ENCODE measurements around the gene CEP131. TPM values are rescaled to one million over a fixed set of nuclear protein-coding genes. Genes with fewer than 3 reads are reported as not detected.

CEP131 gene
- polyA plus RNA-seq, 1 donor from 2014 or later: 21.3 TPM

DNA sequence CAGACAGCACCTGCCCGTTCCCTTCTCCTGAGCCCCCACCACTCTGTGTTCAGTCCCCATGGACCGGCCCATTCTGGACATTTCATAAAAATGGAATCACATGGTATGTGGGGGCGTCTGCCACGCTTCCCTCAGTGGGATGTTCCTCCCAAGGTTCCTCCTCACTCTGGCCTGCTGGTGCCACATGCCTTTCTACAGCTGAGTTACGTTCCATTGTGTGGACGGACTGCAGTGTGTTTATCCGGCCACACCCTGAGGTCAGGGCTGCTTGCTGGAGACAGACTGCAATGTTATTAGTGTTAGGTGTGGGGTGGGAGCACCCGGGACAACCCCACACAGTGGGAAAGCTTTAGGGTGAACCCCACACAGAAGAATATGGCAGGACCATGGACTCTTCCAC is 50.8 kb downstream of the CEP131 start:
- TF ChIP-seq, protein P1, sequence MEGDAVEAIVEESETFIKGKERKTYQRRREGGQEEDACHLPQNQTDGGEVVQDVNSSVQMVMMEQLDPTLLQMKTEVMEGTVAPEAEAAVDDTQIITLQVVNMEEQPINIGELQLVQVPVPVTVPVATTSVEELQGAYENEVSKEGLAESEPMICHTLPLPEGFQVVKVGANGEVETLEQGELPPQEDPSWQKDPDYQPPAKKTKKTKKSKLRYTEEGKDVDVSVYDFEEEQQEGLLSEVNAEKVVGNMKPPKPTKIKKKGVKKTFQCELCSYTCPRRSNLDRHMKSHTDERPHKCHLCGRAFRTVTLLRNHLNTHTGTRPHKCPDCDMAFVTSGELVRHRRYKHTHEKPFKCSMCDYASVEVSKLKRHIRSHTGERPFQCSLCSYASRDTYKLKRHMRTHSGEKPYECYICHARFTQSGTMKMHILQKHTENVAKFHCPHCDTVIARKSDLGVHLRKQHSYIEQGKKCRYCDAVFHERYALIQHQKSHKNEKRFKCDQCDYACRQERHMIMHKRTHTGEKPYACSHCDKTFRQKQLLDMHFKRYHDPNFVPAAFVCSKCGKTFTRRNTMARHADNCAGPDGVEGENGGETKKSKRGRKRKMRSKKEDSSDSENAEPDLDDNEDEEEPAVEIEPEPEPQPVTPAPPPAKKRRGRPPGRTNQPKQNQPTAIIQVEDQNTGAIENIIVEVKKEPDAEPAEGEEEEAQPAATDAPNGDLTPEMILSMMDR (IDR thresholded peaks at IDR 0.05; ENCODE audit: poor library complexity, severe bottlenecking): no peak
- no peak for TF ChIP-seq MXI1 (conservative IDR thresholded peaks at IDR 0.05; ENCODE audit: poor library complexity, severe bottlenecking)
- no peak for TF ChIP-seq TAF1 (IDR thresholded peaks at IDR 0.05; ENCODE audit: low read depth)
- no peak for TF ChIP-seq EP300 (conservative IDR thresholded peaks at IDR 0.05; ENCODE audit: poor library complexity, severe bottlenecking)
- no peak for TF ChIP-seq RAD21 (conservative IDR thresholded peaks at IDR 0.05)
- no peak for TF ChIP-seq POLR2AphosphoS5 (IDR thresholded peaks at IDR 0.05)
- TF ChIP-seq EZH2 (IDR thresholded peaks at IDR 0.05; ENCODE audit: borderline replicate concordance, insufficient read depth, low read length, poor library complexity, severe bottlenecking): no peak
- no peak for TF ChIP-seq SMC3 (conservative IDR thresholded peaks at IDR 0.05; ENCODE audit: poor library complexity)
- TF ChIP-seq, protein P2, sequence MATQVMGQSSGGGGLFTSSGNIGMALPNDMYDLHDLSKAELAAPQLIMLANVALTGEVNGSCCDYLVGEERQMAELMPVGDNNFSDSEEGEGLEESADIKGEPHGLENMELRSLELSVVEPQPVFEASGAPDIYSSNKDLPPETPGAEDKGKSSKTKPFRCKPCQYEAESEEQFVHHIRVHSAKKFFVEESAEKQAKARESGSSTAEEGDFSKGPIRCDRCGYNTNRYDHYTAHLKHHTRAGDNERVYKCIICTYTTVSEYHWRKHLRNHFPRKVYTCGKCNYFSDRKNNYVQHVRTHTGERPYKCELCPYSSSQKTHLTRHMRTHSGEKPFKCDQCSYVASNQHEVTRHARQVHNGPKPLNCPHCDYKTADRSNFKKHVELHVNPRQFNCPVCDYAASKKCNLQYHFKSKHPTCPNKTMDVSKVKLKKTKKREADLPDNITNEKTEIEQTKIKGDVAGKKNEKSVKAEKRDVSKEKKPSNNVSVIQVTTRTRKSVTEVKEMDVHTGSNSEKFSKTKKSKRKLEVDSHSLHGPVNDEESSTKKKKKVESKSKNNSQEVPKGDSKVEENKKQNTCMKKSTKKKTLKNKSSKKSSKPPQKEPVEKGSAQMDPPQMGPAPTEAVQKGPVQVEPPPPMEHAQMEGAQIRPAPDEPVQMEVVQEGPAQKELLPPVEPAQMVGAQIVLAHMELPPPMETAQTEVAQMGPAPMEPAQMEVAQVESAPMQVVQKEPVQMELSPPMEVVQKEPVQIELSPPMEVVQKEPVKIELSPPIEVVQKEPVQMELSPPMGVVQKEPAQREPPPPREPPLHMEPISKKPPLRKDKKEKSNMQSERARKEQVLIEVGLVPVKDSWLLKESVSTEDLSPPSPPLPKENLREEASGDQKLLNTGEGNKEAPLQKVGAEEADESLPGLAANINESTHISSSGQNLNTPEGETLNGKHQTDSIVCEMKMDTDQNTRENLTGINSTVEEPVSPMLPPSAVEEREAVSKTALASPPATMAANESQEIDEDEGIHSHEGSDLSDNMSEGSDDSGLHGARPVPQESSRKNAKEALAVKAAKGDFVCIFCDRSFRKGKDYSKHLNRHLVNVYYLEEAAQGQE (IDR thresholded peaks at IDR 0.05; ENCODE audit: borderline replicate concordance): no peak
- H3K4me3 ChIP-seq (ENCODE audit: low read length): no peak overlapping the region
- no peak overlapping the region for H2AFZ ChIP-seq (ENCODE audit: low read depth, low read length)
- no peaks in the 10 kb centered on the region for H3F3A ChIP-seq (ENCODE audit: insufficient read depth, low read length, poor library complexity, severe bottlenecking)
- H3K27me3 ChIP-seq (ENCODE audit: insufficient read depth, low read depth, low read length): no peaks in the 10 kb centered on the region
- no peaks in the 10 kb centered on the region for H3K36me3 ChIP-seq (ENCODE audit: insufficient read depth, low read length)
- H3K27ac ChIP-seq (ENCODE audit: low read length): no peak overlapping the region
- no peak overlapping the region for H3K9ac ChIP-seq (ENCODE audit: low read length)
- H3K9me3 ChIP-seq (ENCODE audit: low read length): peaks cover 6% of the 10 kb centered on the region
- H3K9me2 ChIP-seq (ENCODE audit: insufficient read depth, low read length): no peaks in the 10 kb centered on the region
- no peak overlapping the region for H3K4me2 ChIP-seq (ENCODE audit: low read length)
- H3K79me2 ChIP-seq (replicated peaks; ENCODE audit: insufficient read depth, low read length): no peaks in the 10 kb centered on the region
- H4K20me1 ChIP-seq (ENCODE audit: insufficient read depth): no peaks in the 10 kb centered on the region

DNA sequence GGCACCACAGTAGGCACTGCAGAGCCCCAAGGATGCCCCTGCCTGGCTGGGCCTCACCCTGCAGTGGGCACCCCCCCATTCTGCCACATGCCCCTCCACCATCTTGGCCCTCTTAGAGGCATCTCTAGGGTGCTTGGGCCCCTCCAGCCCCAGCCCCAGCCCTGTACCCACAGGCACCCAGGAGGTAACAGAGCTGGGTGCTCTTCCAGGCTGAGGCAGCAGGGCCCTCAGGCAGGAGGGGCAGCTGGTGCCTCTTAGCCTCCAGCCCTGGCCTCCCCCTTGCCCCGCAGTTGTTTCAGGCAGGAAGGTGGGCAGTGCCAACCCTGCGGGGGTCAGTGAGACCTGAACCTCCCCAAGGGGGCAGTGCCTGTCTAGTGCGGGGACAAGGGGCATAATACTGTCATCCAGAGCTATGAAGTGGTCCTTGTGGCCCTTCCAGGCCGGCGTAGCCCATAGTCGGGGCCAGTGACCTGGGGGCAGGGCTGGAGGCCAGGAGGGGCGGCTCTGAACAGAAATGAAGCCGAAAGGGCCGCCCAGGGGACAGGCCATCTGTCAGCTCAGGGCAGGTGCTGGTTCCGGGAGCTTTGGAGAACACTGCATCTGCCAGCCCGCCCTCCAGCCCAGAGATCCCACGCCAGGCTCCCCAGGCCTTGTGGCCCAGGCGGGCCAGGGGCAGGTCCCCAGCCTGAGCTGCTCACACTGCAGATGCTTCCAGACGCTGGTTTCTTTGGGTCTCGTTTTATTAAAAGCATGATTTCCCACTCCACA is 51.9 kb downstream of the CEP131 start:
- Histone ChIP-seq H3K9me3 (ENCODE audit: low read length) (peaks cover 6% of the 10 kb centered on the region), H3F3A (ENCODE audit: insufficient read depth, low read length, poor library complexity, severe bottlenecking) (no peaks in the 10 kb centered on the region), H3K79me2 (replicated peaks; ENCODE audit: insufficient read depth, low read length) (no peaks in the 10 kb centered on the region), H3K4me2 (ENCODE audit: low read length) (no peak overlapping the region), H2AFZ (ENCODE audit: low read depth, low read length) (no peak overlapping the region), H3K9ac (ENCODE audit: low read length) (no peak overlapping the region), H3K27me3 (ENCODE audit: insufficient read depth, low read depth, low read length) (no peaks in the 10 kb centered on the region), H4K20me1 (ENCODE audit: insufficient read depth) (no peaks in the 10 kb centered on the region), H3K36me3 (ENCODE audit: insufficient read depth, low read length) (no peaks in the 10 kb centered on the region), H3K9me2 (ENCODE audit: insufficient read depth, low read length) (no peaks in the 10 kb centered on the region), H3K27ac (ENCODE audit: low read length) (no peak overlapping the region), H3K4me3 (ENCODE audit: low read length) (no peak overlapping the region)
- TF ChIP-seq EP300 (conservative IDR thresholded peaks at IDR 0.05; ENCODE audit: poor library complexity, severe bottlenecking): no peak
- TF ChIP-seq, protein P2 (IDR thresholded peaks at IDR 0.05; ENCODE audit: borderline replicate concordance): no peak
- no peak for TF ChIP-seq MXI1 (conservative IDR thresholded peaks at IDR 0.05; ENCODE audit: poor library complexity, severe bottlenecking)
- TF ChIP-seq TAF1 (IDR thresholded peaks at IDR 0.05; ENCODE audit: low read depth): no peak
- TF ChIP-seq, protein P1 (IDR thresholded peaks at IDR 0.05; ENCODE audit: poor library complexity, severe bottlenecking): no peak
- no peak for TF ChIP-seq RAD21 (conservative IDR thresholded peaks at IDR 0.05)
- no peak for TF ChIP-seq POLR2AphosphoS5 (IDR thresholded peaks at IDR 0.05)
- TF ChIP-seq SMC3 (conservative IDR thresholded peaks at IDR 0.05; ENCODE audit: poor library complexity): no peak
- TF ChIP-seq EZH2 (IDR thresholded peaks at IDR 0.05; ENCODE audit: borderline replicate concordance, insufficient read depth, low read length, poor library complexity, severe bottlenecking): no peak
